H9 (cell line): ENCODE data around the gene CSMD2. TPM values are rescaled to one million over a fixed set of nuclear protein-coding genes. Genes with fewer than 3 reads are reported as not detected.
A peak's percentile ranks its signal among the peaks of the same experiment; 100 is the strongest.

Experiments used
- DNase-seq: peaks from one replicate; pipeline ENCODE4 v3.0.0-alpha.2; 2017
- H2AFZ ChIP-seq: one replicate; pipeline ENCODE4 v1.6.1; 2013; ENCODE audit warnings: mild to moderate bottlenecking, low read length, control low read depth, moderate library complexity
- H2AK5ac ChIP-seq: 2 replicates; pipeline ENCODE4 v1.6.1; 2013; ENCODE audit warnings: low read length, control low read depth, mixed read lengths; ENCODE audit not compliant: insufficient read length
- H2BK120ac ChIP-seq: one replicate; pipeline ENCODE4 v1.6.1; 2013; ENCODE audit warnings: low read depth, mild to moderate bottlenecking, low read length, control low read depth, inconsistent platforms; ENCODE audit not compliant: poor library complexity, severe bottlenecking
- H2BK12ac ChIP-seq: 2 replicates; pipeline ENCODE4 v1.6.1; 2013; ENCODE audit warnings: low read length, control low read depth, mixed read lengths, low read depth; ENCODE audit not compliant: insufficient read length
- H2BK15ac ChIP-seq: 2 replicates; pipeline ENCODE4 v1.6.1; 2013; ENCODE audit warnings: low read depth, low read length, control low read depth
- H2BK20ac ChIP-seq: one replicate; pipeline ENCODE4 v1.6.1; 2013; ENCODE audit warnings: low read depth, mild to moderate bottlenecking, low read length, control low read depth, inconsistent platforms; ENCODE audit not compliant: poor library complexity, severe bottlenecking
- H2BK5ac ChIP-seq: 2 replicates; pipeline ENCODE4 v1.6.1; 2013; ENCODE audit warnings: low read length, control low read depth, mixed read lengths; ENCODE audit not compliant: insufficient read length
- H3K14ac ChIP-seq: 2 replicates; pipeline ENCODE4 v1.6.1; 2013; ENCODE audit warnings: low read length, control low read depth; ENCODE audit not compliant: insufficient read depth
- H3K18ac ChIP-seq: 2 replicates; pipeline ENCODE4 v1.6.1; 2013; ENCODE audit warnings: low read depth, mild to moderate bottlenecking, mixed read lengths, low read length, control low read depth; ENCODE audit not compliant: insufficient read length
- H3K23ac ChIP-seq: 2 replicates; pipeline ENCODE4 v1.6.1; 2013; ENCODE audit warnings: low read length, control low read depth, mixed read lengths, low read depth; ENCODE audit not compliant: insufficient read length
- H3K23me2 ChIP-seq: 2 replicates; pipeline ENCODE4 v1.6.1; 2013; ENCODE audit warnings: low read depth, mild to moderate bottlenecking, mixed read lengths, low read length, control low read depth; ENCODE audit not compliant: insufficient read length, poor library complexity, severe bottlenecking
- H3K27ac ChIP-seq: 2 replicates; pipeline ENCODE4 v1.5.1; 2013; ENCODE audit warnings: low read length, control low read depth, mixed read lengths, low read depth; ENCODE audit not compliant: insufficient read length
- H3K27me3 ChIP-seq: 2 replicates; pipeline ENCODE4 v1.6.1; 2013; ENCODE audit warnings: low read length, control low read depth, inconsistent platforms; ENCODE audit not compliant: insufficient read depth
- H3K4ac ChIP-seq: 2 replicates; pipeline ENCODE4 v1.6.1; 2013; ENCODE audit warnings: low read depth, mild to moderate bottlenecking, control low read depth, inconsistent platforms, low read length, moderate library complexity
- H3K4me1 ChIP-seq: 2 replicates; pipeline ENCODE4 v1.6.1; 2013; ENCODE audit warnings: low read length, control low read depth, inconsistent platforms; ENCODE audit not compliant: insufficient read depth
- H3K4me2 ChIP-seq: 2 replicates; pipeline ENCODE4 v1.6.1; 2013; ENCODE audit warnings: low read length, control low read depth, mixed read lengths; ENCODE audit not compliant: insufficient read length, insufficient read depth
- H3K56ac ChIP-seq: 2 replicates; pipeline ENCODE4 v1.6.1; 2013; ENCODE audit warnings: low read depth, mild to moderate bottlenecking, mixed read lengths, low read length, control low read depth; ENCODE audit not compliant: insufficient read length
- H3K79me1 ChIP-seq: 2 replicates; pipeline ENCODE4 v1.6.1; 2013; ENCODE audit warnings: low read depth, mild to moderate bottlenecking, moderate library complexity, low read length, control low read depth, inconsistent platforms; ENCODE audit not compliant: insufficient read depth, poor library complexity, severe bottlenecking
- H3K79me2 ChIP-seq: 2 replicates; pipeline ENCODE4 v1.6.1; 2013; ENCODE audit warnings: low read length, control low read depth, inconsistent platforms; ENCODE audit not compliant: insufficient read depth
- H3K9ac ChIP-seq: 2 replicates; pipeline ENCODE4 v1.6.1; 2013; ENCODE audit warnings: low read length, control low read depth, mixed read lengths; ENCODE audit not compliant: insufficient read length; ENCODE audit errors: extremely low read depth
- H3K9me3 ChIP-seq: one replicate; pipeline ENCODE4 v1.6.1; 2013; ENCODE audit warnings: low read depth, low read length, inconsistent platforms; ENCODE audit not compliant: control insufficient read depth
- H3T11ph ChIP-seq: one replicate; pipeline ENCODE4 v1.6.1; 2013; ENCODE audit warnings: mild to moderate bottlenecking, low read length, control low read depth, inconsistent platforms
- H4K20me1 ChIP-seq: one replicate; pipeline ENCODE4 v1.6.1; 2013; ENCODE audit not compliant: control insufficient read depth, insufficient read length, insufficient read depth
- H4K5ac ChIP-seq: 2 replicates; pipeline ENCODE4 v1.6.1; 2013; ENCODE audit warnings: low read depth, mild to moderate bottlenecking, mixed read lengths, low read length, control low read depth; ENCODE audit not compliant: insufficient read length
- H4K8ac ChIP-seq: replicated peaks from 2 replicates; pipeline ENCODE4 v1.6.1; 2013; ENCODE audit warnings: low read length, control low read depth, mixed read lengths, low read depth; ENCODE audit not compliant: insufficient read length
- H4K91ac ChIP-seq: 2 replicates; pipeline ENCODE4 v1.6.1; 2013; ENCODE audit warnings: low read depth, mild to moderate bottlenecking, moderate library complexity, mixed read lengths, low read length, control low read depth; ENCODE audit not compliant: insufficient read length
- H3K27ac Mint-ChIP-seq, 3 experiments: 2 replicates in 2 of 3; 3 replicates in 1 of 3; pipeline ENCODE4 v1.8.0; 2020 to 2021; ENCODE audit warnings: mixed read lengths in 3 of 3, mild to moderate bottlenecking in 1 of 3, moderate library complexity in 1 of 3
- H3K27me3 Mint-ChIP-seq: 2 replicates; pipeline ENCODE4 v1.8.0; 2021; ENCODE audit warnings: low read depth, mild to moderate bottlenecking, moderate library complexity, mixed read lengths
- H3K36me3 Mint-ChIP-seq, 3 experiments: 2 replicates in 2 of 3; 3 replicates in 1 of 3; pipeline ENCODE4 v1.8.0; 2020 to 2021; ENCODE audit warnings: low read depth in 3 of 3, mixed read lengths in 3 of 3; ENCODE audit not compliant: insufficient read depth in 1 of 3
- H3K4me1 Mint-ChIP-seq, 2 experiments: 2 replicates each; pipeline ENCODE4 v1.8.0; 2020; ENCODE audit warnings: mixed read lengths in 2 of 2
- H3K4me3 Mint-ChIP-seq, 2 experiments: 2 replicates in 1 of 2; 3 replicates in 1 of 2; pipeline ENCODE4 v1.8.0; 2020 to 2021; ENCODE audit warnings: mild to moderate bottlenecking in 2 of 2, mixed read lengths in 2 of 2, moderate library complexity in 1 of 2
- H3K9me3 Mint-ChIP-seq, 2 experiments: 2 replicates in 1 of 2; 3 replicates in 1 of 2; pipeline ENCODE4 v1.8.0; 2020; ENCODE audit warnings: mild to moderate bottlenecking in 2 of 2, mixed read lengths in 2 of 2, moderate library complexity in 1 of 2
- CTCF ChIP-seq: fragments of 200-600 bp; sonication (generic); conservative IDR thresholded peaks from 3 replicates; pipeline ENCODE4 v1.8.0; 2021; ENCODE audit warnings: antibody characterized with exemption, mild to moderate bottlenecking
- WGBS: extraction: QIAGEN DNeasy Blood & Tissue Kit; methylation state at CpG from one replicate; pipeline ENCODE4 v1.1.7; 2013; ENCODE audit warnings: missing lambda C conversion rate, low lambda C conversion rate, mixed read lengths; ENCODE audit not compliant: insufficient read length; ENCODE audit errors: extremely low coverage; 5-methylcytosine and 5-hydroxymethylcytosine counted together
- total RNA-seq: library from RNA; stranded (reverse); gene quantifications from 2 replicates; pipeline ENCODE4 v1.2.1, GENCODE V29; 2021

CSMD2 gene
- total RNA-seq, 1 experiment from 2014 or later: 6.4 TPM

GRCh38 chr1:33972676-33973395, 192.2 kb downstream of the CSMD2 start:
- Histone ChIP-seq H3K56ac (no peak overlapping the region), H3K23me2 (no peaks in the 10 kb centered on the region), H3K79me1 (no peaks in the 10 kb centered on the region), H3K23ac (no peak overlapping the region), H2BK12ac (no peak overlapping the region), H2BK120ac (no peak overlapping the region), H2AFZ (no peak overlapping the region), H2BK15ac (no peak overlapping the region), H4K5ac (no peak overlapping the region), H2AK5ac (no peak overlapping the region), H3K27me3 (no peaks in the 10 kb centered on the region), H2BK5ac (no peak overlapping the region), H2BK20ac (no peak overlapping the region), H4K20me1 (no peaks in the 10 kb centered on the region), H3K4ac (no peak overlapping the region), H3K79me2 (no peaks in the 10 kb centered on the region), H3T11ph (no peak overlapping the region), H3K18ac (no peak overlapping the region), H3K9ac (no peak overlapping the region), H4K91ac (no peak overlapping the region), H3K14ac (no peak overlapping the region), H3K4me1 (no peaks in the 10 kb centered on the region), H3K27ac (no peak overlapping the region), H3K9me3 (no peaks in the 10 kb centered on the region), H4K8ac (no peak overlapping the region), H3K4me2 (no peak overlapping the region)
- Mint-ChIP-seq H3K4me1 (peaks cover 25 to 28% of the 10 kb centered on the region in 2 experiments), H3K27ac (peak overlapping the region in 2 of 3 experiments; percentile 60 to 73; a peak in 3 of 7 replicates), H3K9me3 (no peaks in the 10 kb centered on the region), H3K4me3 (no peak overlapping the region), H3K27me3 (no peaks in the 10 kb centered on the region), H3K36me3 (peaks cover 2 to 4% (median 2%) of the 10 kb centered on the region in 3 experiments; a peak in 4 of 7 replicates)
- TF ChIP-seq CTCF: no peak
- no peak for DNase-seq
- WGBS: no CpG with 5 or more reads among the region's 10 CpGs
